Neuronal stem cell (in vitro differentiated cells): ENCODE measurements around the gene PSKH1. TPM values are rescaled to one million over a fixed set of nuclear protein-coding genes. Genes with fewer than 3 reads are reported as not detected.

Experiments
- DNase-seq: peaks from one replicate; pipeline ENCODE4 v3.0.0-alpha.2; 2013; ENCODE audit warnings: low spot score
- H2AFZ ChIP-seq: one replicate; pipeline ENCODE4 v1.6.1; 2013; ENCODE audit warnings: mild to moderate bottlenecking, low read length, inconsistent platforms
- H2AK5ac ChIP-seq: 2 replicates; pipeline ENCODE4 v1.6.1; 2013; ENCODE audit warnings: low read depth, mild to moderate bottlenecking, inconsistent platforms, low read length, moderate library complexity, mixed read lengths
- H2BK120ac ChIP-seq: 2 replicates; pipeline ENCODE4 v1.6.1; 2013; ENCODE audit warnings: low read depth, mild to moderate bottlenecking, inconsistent platforms, low read length, moderate library complexity, mixed read lengths
- H2BK12ac ChIP-seq: one replicate; pipeline ENCODE4 v1.6.1; 2013; ENCODE audit warnings: low read length, inconsistent platforms
- H2BK15ac ChIP-seq: 2 replicates; pipeline ENCODE4 v1.6.1; 2013; ENCODE audit warnings: mild to moderate bottlenecking, low read length, inconsistent platforms, mixed read lengths
- H2BK5ac ChIP-seq: one replicate; pipeline ENCODE4 v1.6.1; 2013; ENCODE audit warnings: inconsistent platforms, mild to moderate bottlenecking, low read length, moderate library complexity
- H3K14ac ChIP-seq: one replicate; pipeline ENCODE4 v1.6.1; 2013; ENCODE audit warnings: low read length, inconsistent platforms
- H3K18ac ChIP-seq: 2 replicates; pipeline ENCODE4 v1.6.1; 2013; ENCODE audit warnings: low read length, inconsistent platforms
- H3K23ac ChIP-seq: 2 replicates; pipeline ENCODE4 v1.6.1; 2013; ENCODE audit warnings: low read depth, mild to moderate bottlenecking, mixed read lengths, low read length, inconsistent platforms; ENCODE audit not compliant: poor library complexity
- H3K27ac ChIP-seq: replicated peaks from 3 replicates; pipeline ENCODE4 v1.5.1; 2013; ENCODE audit warnings: low read length, inconsistent platforms
- H3K27me3 ChIP-seq, 3 experiments: 2 replicates each; pipeline ENCODE4 v1.6.1; 2013; ENCODE audit warnings: low read length in 3 of 3, mild to moderate bottlenecking in 2 of 3, inconsistent platforms in 1 of 3, low read depth in 1 of 3, mixed read lengths in 1 of 3, moderate library complexity in 1 of 3; ENCODE audit not compliant: control insufficient read depth in 3 of 3, insufficient read depth in 3 of 3
- H3K36me3 ChIP-seq, 2 donors: replicated peaks in 1 of 2; 2 replicates each; pipeline ENCODE4 v1.6.1; 2013; ENCODE audit warnings: low read length in 2 of 2; ENCODE audit not compliant: control insufficient read depth in 2 of 2, insufficient read depth in 2 of 2
- H3K4ac ChIP-seq: 2 replicates; pipeline ENCODE4 v1.6.1; 2013; ENCODE audit warnings: inconsistent platforms, mild to moderate bottlenecking, low read length, moderate library complexity
- H3K4me1 ChIP-seq, 2 donors: 1 replicate in 1 of 2; 2 replicates in 1 of 2; pipeline ENCODE4 v1.6.1; 2013; ENCODE audit warnings: low read length in 2 of 2, low read depth in 1 of 2; ENCODE audit not compliant: control insufficient read depth in 2 of 2, insufficient read depth in 1 of 2
- H3K4me2 ChIP-seq: one replicate; pipeline ENCODE4 v1.6.1; 2013; ENCODE audit warnings: mild to moderate bottlenecking, low read length, inconsistent platforms; ENCODE audit not compliant: insufficient read depth, poor library complexity, severe bottlenecking
- H3K4me3 ChIP-seq, 2 donors: 2 replicates each; pipeline ENCODE4 v1.5.1; 2013; ENCODE audit warnings: low read length in 2 of 2, mild to moderate bottlenecking in 2 of 2, inconsistent platforms in 1 of 2, moderate library complexity in 1 of 2
- H3K79me1 ChIP-seq: one replicate; pipeline ENCODE4 v1.6.1; 2013; ENCODE audit warnings: low read depth, mild to moderate bottlenecking, inconsistent platforms, low read length, moderate library complexity
- H3K9ac ChIP-seq: one replicate; pipeline ENCODE4 v1.6.1; 2013; ENCODE audit warnings: mild to moderate bottlenecking, low read depth, low read length, inconsistent platforms; ENCODE audit not compliant: poor library complexity
- H3K9me3 ChIP-seq, 2 donors: replicated peaks in 1 of 2; 2 replicates each; pipeline versions ENCODE3 to v1.6.1; 2013; ENCODE audit warnings: low read length in 2 of 2, mild to moderate bottlenecking in 2 of 2, inconsistent platforms in 1 of 2, low read depth in 1 of 2, mixed read lengths in 1 of 2, moderate library complexity in 1 of 2; ENCODE audit not compliant: control insufficient read depth in 2 of 2, insufficient read depth in 1 of 2
- H4K8ac ChIP-seq: one replicate; pipeline ENCODE4 v1.6.1; 2013; ENCODE audit warnings: low read depth, mild to moderate bottlenecking, inconsistent platforms, low read length, moderate library complexity
- H4K91ac ChIP-seq: one replicate; pipeline ENCODE4 v1.6.1; 2013; ENCODE audit warnings: low read length, low read depth, mild to moderate bottlenecking, inconsistent platforms; ENCODE audit not compliant: poor library complexity
- WGBS, 2 donors: extraction: QIAGEN DNeasy Blood & Tissue Kit; methylation state at CpG; one replicate each; pipeline ENCODE4 v1.1.7; 2013; ENCODE audit warnings: missing lambda C conversion rate in 2 of 2, mixed read lengths in 1 of 2; ENCODE audit not compliant: insufficient read length in 2 of 2, insufficient replicate concordance in 1 of 2; ENCODE audit errors: extremely low coverage in 2 of 2; 5-methylcytosine and 5-hydroxymethylcytosine counted together
- polyA plus RNA-seq, 2 experiments: library from polyadenylated mRNA; stranded (reverse); fragments of 200-250 nt; gene quantifications; one replicate each; pipeline ENCODE4 v1.2.3, GENCODE V29; 2013

PSKH1 gene
- polyA plus RNA-seq (2013, experiment 1 of 2): 34.6 TPM
- polyA plus RNA-seq (2013, experiment 2 of 2): 30.4 TPM

DNA sequence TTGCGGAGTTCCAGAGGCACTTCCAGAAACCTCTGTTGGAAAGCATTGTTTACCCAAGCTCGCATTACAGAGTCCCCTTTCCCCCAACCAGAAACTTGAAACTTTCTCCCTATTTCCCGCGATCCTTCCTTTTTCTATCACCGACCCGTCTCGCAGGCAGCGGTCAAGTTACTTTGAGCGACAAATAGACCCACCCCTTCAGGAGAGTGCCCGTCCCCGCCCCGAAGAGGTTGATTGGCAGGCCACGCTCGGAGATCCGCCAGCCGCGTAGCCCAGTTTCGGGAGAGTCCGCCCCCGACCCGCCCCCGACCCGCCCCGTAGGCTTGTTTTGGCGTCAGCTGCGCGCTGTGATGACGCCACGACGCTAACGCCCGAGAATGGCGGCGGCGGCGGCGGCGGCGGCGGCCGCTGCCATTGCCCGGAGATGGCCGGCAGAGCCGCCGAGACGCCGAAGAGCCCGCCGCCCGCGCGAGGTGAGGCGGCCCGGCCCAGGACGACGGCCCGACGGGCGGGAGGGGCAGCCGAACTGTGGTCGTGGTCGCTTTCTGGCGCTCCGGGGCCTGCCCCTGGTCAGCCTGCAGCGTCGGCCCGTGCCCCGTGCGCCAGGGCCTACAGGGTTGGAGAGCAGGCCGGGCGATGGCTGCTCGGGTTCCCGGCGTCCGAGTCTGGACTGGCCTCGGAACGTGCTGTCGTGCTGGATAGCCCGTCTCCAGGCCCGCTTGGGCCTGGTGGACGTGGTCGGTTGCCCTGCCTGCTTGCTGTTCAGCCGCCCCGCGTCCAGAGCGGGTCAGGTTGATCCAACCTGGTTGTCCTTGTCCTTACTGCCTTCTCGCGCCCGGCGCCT, at the start of gene PSKH1:
TSS of gene PSKH1 (plus strand) at position 356 of the 844 bp plus-strand sequence. CDS start 15,496 bp downstream, outside the sequence.
- Histone ChIP-seq H3K27ac (no peak within 1 kb of the TSS), H3K14ac (peak within 1 kb of the TSS; percentile 85), H2BK15ac (no peak within 1 kb of the TSS), H3K9ac (peak within 1 kb of the TSS; percentile 99), H3K36me3 (no peaks in the 10 kb centered on the region), H2AK5ac (peak within 1 kb of the TSS; percentile 89), H2BK12ac (no peak within 1 kb of the TSS), H3K4ac (no peak within 1 kb of the TSS), H3K4me2 (peak within 1 kb of the TSS; percentile 96), H3K18ac (peak within 1 kb of the TSS; percentile 98), H3K27me3 (no peaks in the 10 kb centered on the region), H2BK5ac (peak within 1 kb of the TSS; percentile 94), H4K8ac (no peak within 1 kb of the TSS), H3K23ac (peak within 1 kb of the TSS; percentile 69), H2AFZ (peak within 1 kb of the TSS; percentile 97), H4K91ac (no peak within 1 kb of the TSS), H3K79me1 (peaks cover 11% of the 10 kb centered on the region), H3K4me3 (peak within 1 kb of the TSS; percentile 97 to 100), H3K4me1 (peaks cover 1 to 11% of the 10 kb centered on the region in 2 donors), H3K9me3 (no peaks in the 10 kb centered on the region), H2BK120ac (no peak within 1 kb of the TSS)
- peak; percentile 93 for DNase-seq
- no CpG with 5 or more reads among the region's 90 CpGs for WGBS, 2 donors

DNA sequence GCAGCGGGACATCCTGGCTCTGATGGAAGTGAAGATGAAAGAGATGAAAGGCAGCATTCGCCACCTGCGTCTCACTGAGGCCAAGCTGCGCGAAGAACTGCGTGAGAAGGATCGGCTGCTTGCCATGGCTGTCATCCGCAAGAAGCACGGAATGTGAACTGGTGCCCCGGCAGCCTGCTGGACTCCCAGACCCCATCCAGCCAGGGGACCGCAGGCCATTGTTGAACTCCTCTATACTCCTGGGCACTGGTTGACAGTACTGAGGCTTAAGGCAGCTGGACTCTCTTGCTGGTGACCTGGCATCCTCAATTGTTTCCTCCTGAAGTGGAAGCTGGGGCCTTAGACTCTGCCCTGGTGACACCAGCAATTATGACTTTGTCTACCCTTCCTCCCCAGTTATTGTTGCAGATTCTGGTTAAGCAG, 49.7 kb upstream of the PSKH1 start:
- Histone ChIP-seq H2BK12ac (peak overlapping the region; percentile 36), H3K79me1 (peaks cover 14% of the 10 kb centered on the region), H3K4me3 (peak overlapping the region; percentile 88 to 91), H3K9me3 (no peaks in the 10 kb centered on the region), H3K27ac (no peak overlapping the region), H3K4me1 (peaks cover 22 to 23% of the 10 kb centered on the region in 2 donors), H3K4me2 (peak overlapping the region; percentile 89), H3K27me3 (no peaks in the 10 kb centered on the region), H2BK5ac (no peak overlapping the region), H4K91ac (no peak overlapping the region), H2BK120ac (no peak overlapping the region), H3K36me3 (peaks cover 3 to 16% of the 10 kb centered on the region in 2 donors), H3K14ac (no peak overlapping the region), H2BK15ac (no peak overlapping the region), H4K8ac (no peak overlapping the region), H3K18ac (peak overlapping the region; percentile 79), H2AFZ (peak overlapping the region; percentile 100), H3K9ac (peak overlapping the region; percentile 98), H3K23ac (peak overlapping the region; percentile 99), H3K4ac (no peak overlapping the region), H2AK5ac (no peak overlapping the region)
- no peak for DNase-seq
- no CpG with 5 or more reads among the region's 11 CpGs for WGBS, 2 donors

DNA sequence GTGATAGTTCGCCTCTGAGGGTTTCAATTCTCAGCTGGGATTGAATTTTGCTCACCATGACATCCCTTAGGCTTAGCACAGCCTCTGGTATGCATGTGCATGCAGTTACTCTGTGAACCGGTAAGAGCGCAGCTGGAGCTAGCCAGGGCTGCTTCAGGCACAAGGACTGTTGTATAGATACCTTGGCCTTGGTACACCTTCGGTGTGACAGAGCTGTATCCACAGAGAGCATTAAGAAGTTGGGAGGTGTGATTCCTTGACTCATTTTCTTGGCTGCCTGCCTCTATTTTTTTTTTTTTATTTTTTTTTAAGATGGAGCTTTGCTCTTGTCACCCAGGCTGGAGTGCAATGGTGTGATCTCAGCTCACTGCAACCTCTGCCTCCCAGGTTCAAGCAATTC, 48.6 kb upstream of the PSKH1 start:
- H2AK5ac ChIP-seq: no peak overlapping the region
- H3K18ac ChIP-seq: no peak overlapping the region
- no peak overlapping the region for H3K23ac ChIP-seq
- no peak overlapping the region for H3K4me2 ChIP-seq
- no peaks in the 10 kb centered on the region for H3K27me3 ChIP-seq
- H2BK5ac ChIP-seq: no peak overlapping the region
- no peak overlapping the region for H4K91ac ChIP-seq
- WGBS, 2 donors: no CpG with 5 or more reads among the region's 4 CpGs
- H2BK15ac ChIP-seq: no peak overlapping the region
- no peak overlapping the region for H3K14ac ChIP-seq
- no peak overlapping the region for H3K4me3 ChIP-seq
- H3K36me3 ChIP-seq: peaks cover 4 to 23% of the 10 kb centered on the region in 2 donors
- no peaks in the 10 kb centered on the region for H3K9me3 ChIP-seq
- H2BK120ac ChIP-seq: no peak overlapping the region
- peaks cover 22 to 23% of the 10 kb centered on the region in 2 donors for H3K4me1 ChIP-seq
- H3K27ac ChIP-seq: no peak overlapping the region
- peaks cover 14% of the 10 kb centered on the region for H3K79me1 ChIP-seq
- no peak overlapping the region for H2BK12ac ChIP-seq
- no peak overlapping the region for H4K8ac ChIP-seq
- H2AFZ ChIP-seq: no peak overlapping the region
- no peak overlapping the region for H3K4ac ChIP-seq
- no peak overlapping the region for H3K9ac ChIP-seq
- DNase-seq: no peak
